Peyer's patch (tissue), 4 donors: ENCODE data around the gene KANSL1. TPM values are rescaled to one million over a fixed set of nuclear protein-coding genes. Genes with fewer than 3 reads are reported as not detected.
"Not testable (repeated sequence)": the region's sequence is repeated elsewhere in the genome, so short reads cannot be mapped to it uniquely, and the experiment has no call there.

Source experiments
- DNase-seq, 3 donors: peaks; one replicate each; pipeline ENCODE4 v3.0.0-alpha.2; 2017 to 2019
- H3K27ac ChIP-seq, 4 donors: fragments of 200-600 bp; sonication (generic); one replicate each; pipeline ENCODE4 v1.5.1; 2016 to 2019
- H3K27me3 ChIP-seq, 2 donors: fragments of 200-600 bp; sonication (generic); one replicate each; pipeline ENCODE4 v1.5.1; 2019
- H3K36me3 ChIP-seq, 3 donors: fragments of 200-600 bp; sonication (generic); one replicate each; pipeline ENCODE4 v1.5.1; 2016 to 2019
- H3K4me1 ChIP-seq, 4 donors: fragments of 200-600 bp; sonication (generic); one replicate each; pipeline ENCODE4 v1.5.1; 2016 to 2019
- H3K4me3 ChIP-seq, 4 donors: fragments of 200-600 bp; sonication (generic); 1 replicate in 3 of 4; 2 replicates in 1 of 4; pipeline ENCODE4 v1.5.1; 2016 to 2019; ENCODE audit warnings: mild to moderate bottlenecking in 1 of 4
- H3K9me3 ChIP-seq, 4 donors: fragments of 200-600 bp; sonication (generic); one replicate each; pipeline ENCODE4 v1.5.1; 2016 to 2019; ENCODE audit warnings: mild to moderate bottlenecking in 1 of 4
- CTCF ChIP-seq, 6 experiments: fragments of 450-650 bp in 4 of 6; fragments of 200-600 bp in 2 of 6; sonication (generic) in 1 of 6; IDR thresholded peaks; one replicate each; pipeline ENCODE4 v1.5.1; 2017 to 2019; ENCODE audit warnings: antibody characterized with exemption in 6 of 6, mild to moderate bottlenecking in 3 of 6, moderate library complexity in 1 of 6
- POLR2A ChIP-seq, 2 donors: fragments of 450-650 bp; IDR thresholded peaks; one replicate each; pipeline ENCODE4 v1.5.1; 2017; ENCODE audit warnings: antibody characterized with exemption in 2 of 2, mild to moderate bottlenecking in 2 of 2, moderate library complexity in 2 of 2
- total RNA-seq, 4 donors: library from RNA; depleted of rRNA; stranded (reverse); fragments of >200 nt; gene quantifications; one replicate each; pipeline ENCODE4 v1.1.0, GENCODE V29; 2016

KANSL1 gene
- total RNA-seq, 4 donors from 2014 or later: 97.6 to 328 (median 141) TPM

GRCh38 chr17:46099865-46100264, 93.4 kb downstream of the KANSL1 start:
- Histone ChIP-seq H3K27ac (no peak overlapping the region), H3K9me3 (no peaks in the 10 kb centered on the region), H3K4me3 (no peak overlapping the region), H3K4me1 (peaks cover 0 to 29% (median 2%) of the 10 kb centered on the region in 4 donors), H3K27me3 (no peaks in the 10 kb centered on the region), H3K36me3 (no peaks in the 10 kb centered on the region)
- TF ChIP-seq POLR2A (IDR thresholded peaks at IDR 0.05) (no peak), CTCF (IDR thresholded peaks at IDR 0.05) (no peak)
- DNase-seq: no peak

DNA sequence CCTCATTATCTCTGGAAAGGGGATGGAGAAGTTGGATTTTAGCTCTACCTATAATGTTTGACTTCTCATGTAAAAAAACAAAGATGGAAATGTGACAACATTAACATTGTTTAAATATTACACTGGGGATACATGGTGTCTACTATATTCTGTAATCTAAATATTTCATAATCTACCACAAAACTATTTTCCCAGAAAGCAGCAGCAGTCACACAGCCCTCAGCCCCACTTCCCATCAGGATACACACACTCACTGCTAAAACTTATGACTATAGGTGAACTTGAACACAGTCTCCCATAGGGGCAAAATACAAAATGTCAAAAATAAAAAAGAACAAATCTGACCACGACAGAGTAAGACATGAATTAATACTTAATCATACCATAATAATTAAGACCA, 95.7 kb downstream of the KANSL1 start:
- Histone ChIP-seq H3K27ac (no peak overlapping the region), H3K4me3 (no peak overlapping the region), H3K4me1 (peaks cover 0 to 22% (median 2%) of the 10 kb centered on the region in 4 donors), H3K9me3 (no peaks in the 10 kb centered on the region), H3K27me3 (no peaks in the 10 kb centered on the region), H3K36me3 (peaks cover 0 to 10% (median 0%) of the 10 kb centered on the region in 3 donors)
- no peak for DNase-seq
- no peak for TF ChIP-seq CTCF (IDR thresholded peaks at IDR 0.05)
- TF ChIP-seq POLR2A (IDR thresholded peaks at IDR 0.05): no peak

DNA sequence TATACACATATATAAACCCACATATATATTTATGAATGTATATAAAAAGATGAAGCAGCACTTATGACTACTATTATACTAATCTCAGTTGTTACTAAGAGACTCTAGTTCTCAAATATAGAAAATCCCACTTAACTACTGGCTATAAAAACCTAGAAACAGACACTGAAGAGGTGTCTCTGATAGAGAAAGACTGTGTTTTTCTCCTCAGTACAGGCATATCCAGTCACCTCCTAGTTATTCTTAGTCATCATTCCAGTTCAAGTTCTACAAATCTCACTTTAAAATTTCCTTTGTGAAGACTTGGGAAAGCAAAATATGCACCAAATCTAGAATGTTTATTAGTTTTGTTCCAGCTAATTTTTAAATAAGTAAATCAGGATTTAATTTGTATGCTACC, 100.2 kb downstream of the KANSL1 start:
- Histone ChIP-seq H3K27ac (no peak overlapping the region), H3K27me3 (no peaks in the 10 kb centered on the region), H3K36me3 (peaks cover 0 to 21% (median 0%) of the 10 kb centered on the region in 3 donors), H3K9me3 (no peaks in the 10 kb centered on the region), H3K4me1 (no peaks in the 10 kb centered on the region), H3K4me3 (no peak overlapping the region)
- TF ChIP-seq CTCF (IDR thresholded peaks at IDR 0.05): no peak
- TF ChIP-seq POLR2A (IDR thresholded peaks at IDR 0.05): no peak
- no peak for DNase-seq

- no peaks in the 10 kb centered on the region for H3K4me1 ChIP-seq
- peaks cover 0 to 21% (median 0%) of the 10 kb centered on the region in 3 donors for H3K36me3 ChIP-seq
- TF ChIP-seq CTCF (IDR thresholded peaks at IDR 0.05) (no peak), POLR2A (IDR thresholded peaks at IDR 0.05) (no peak)
- DNase-seq: no peak
- H3K27ac ChIP-seq: no peak overlapping the region
- H3K9me3 ChIP-seq: no peaks in the 10 kb centered on the region
- no peak overlapping the region for H3K4me3 ChIP-seq
- H3K27me3 ChIP-seq: no peaks in the 10 kb centered on the region
Measured at GRCh38 chr17:46090871-46091270, 102.4 kb downstream of the KANSL1 start.

DNA sequence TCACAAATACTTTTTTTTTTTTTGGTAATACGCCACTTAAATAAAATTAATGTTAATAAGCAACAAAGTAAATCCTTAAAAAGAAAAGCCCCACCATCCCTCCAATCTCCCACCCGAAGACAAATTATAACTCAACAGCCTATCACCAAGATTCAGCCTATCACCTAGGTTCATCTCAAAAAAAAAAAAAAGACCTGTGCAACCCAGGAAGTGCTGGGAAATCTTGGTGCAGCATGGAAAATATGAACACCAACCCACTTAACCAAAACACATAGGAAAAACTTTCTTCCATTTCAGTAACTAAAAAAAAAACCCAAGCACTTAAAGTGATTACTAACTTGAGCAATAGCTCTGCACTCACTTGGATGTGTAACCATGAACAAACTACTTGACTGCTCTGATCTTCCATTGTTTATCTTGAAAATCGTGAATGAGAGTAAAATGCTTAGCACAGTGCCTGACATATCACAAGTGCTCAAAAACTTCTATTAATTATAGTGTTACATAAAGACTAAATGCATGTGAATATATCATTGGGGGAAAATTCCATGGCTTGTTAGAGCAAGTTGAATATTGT, 103.8 kb downstream of the KANSL1 start:
- TF ChIP-seq POLR2A (IDR thresholded peaks at IDR 0.05): no peak
- TF ChIP-seq CTCF (IDR thresholded peaks at IDR 0.05): no peak
- Histone ChIP-seq H3K4me3 (no peak overlapping the region), H3K27ac (no peak overlapping the region), H3K9me3 (no peaks in the 10 kb centered on the region), H3K27me3 (no peaks in the 10 kb centered on the region), H3K4me1 (no peaks in the 10 kb centered on the region), H3K36me3 (peaks cover 0 to 19% (median 0%) of the 10 kb centered on the region in 3 donors)
- DNase-seq: no peak

DNA sequence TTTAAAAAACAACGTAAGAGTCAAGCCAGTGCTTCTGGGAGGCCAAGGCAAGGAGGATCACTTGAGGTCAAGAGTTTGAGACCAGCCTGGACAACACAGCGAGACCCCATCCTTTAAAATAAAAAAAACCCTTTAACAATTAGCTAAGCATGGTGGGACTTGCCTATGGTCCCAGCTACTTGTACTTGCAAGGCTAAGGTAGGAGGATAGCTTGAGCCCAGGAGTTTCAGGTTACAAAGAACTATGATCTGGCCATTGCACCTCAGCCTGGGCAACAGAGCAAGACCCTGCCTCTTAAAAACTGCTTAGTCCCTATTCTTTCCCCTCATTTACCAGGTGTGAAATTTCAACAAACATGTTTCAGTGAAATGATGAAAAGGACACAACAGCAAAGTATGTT, 104.6 kb downstream of the KANSL1 start:
- peaks cover 0 to 11% (median 0%) of the 10 kb centered on the region in 3 donors for H3K36me3 ChIP-seq
- TF ChIP-seq POLR2A (IDR thresholded peaks at IDR 0.05) (no peak), CTCF (IDR thresholded peaks at IDR 0.05) (no peak)
- no peak for DNase-seq
- no peak overlapping the region for H3K27ac ChIP-seq
- no peaks in the 10 kb centered on the region for H3K27me3 ChIP-seq
- no peaks in the 10 kb centered on the region for H3K4me1 ChIP-seq
- H3K4me3 ChIP-seq: no peak overlapping the region
- no peaks in the 10 kb centered on the region for H3K9me3 ChIP-seq

GRCh38 chr17:46087871-46088270, 105.4 kb downstream of the KANSL1 start:
- H3K4me3 ChIP-seq, H3K27ac ChIP-seq, H3K4me1 ChIP-seq, H3K27me3 ChIP-seq, H3K9me3 ChIP-seq, DNase-seq: not testable (repeated sequence)
- peaks cover 0 to 11% (median 0%) of the 10 kb centered on the region in 3 donors for H3K36me3 ChIP-seq
